Activated CD8-positive, alpha-beta memory T cell treated with anti-CD3 and anti-CD28 coated beads for 36 hours (primary cell): ENCODE data around the gene TTC39A. TPM values are rescaled to one million over a fixed set of nuclear protein-coding genes. Genes with fewer than 3 reads are reported as not detected.
"Not testable (repeated sequence)": the region's sequence is repeated elsewhere in the genome, so short reads cannot be mapped to it uniquely, and the experiment has no call there.

Experiments used
- CTCF ChIA-PET: fragments of 350-600 bp; sonication (Branson Sonifier 250); formaldehyde crosslinking; loops from one replicate; lab custom pipeline; 2021; ENCODE audit warnings: antibody characterized with exemption; lab: Charles Lee
- POLR2A ChIA-PET: fragments of 350-600 bp; sonication (Branson Sonifier 250); formaldehyde crosslinking; loops from one replicate; lab custom pipeline; 2021; ENCODE audit warnings: antibody characterized with exemption; lab: Charles Lee
- total RNA-seq, 2 experiments: library from RNA; stranded (reverse); gene quantifications; one replicate each; pipeline ENCODE4 v1.2.3, GENCODE V29; 2021

TTC39A gene
- total RNA-seq, 2 experiments from 2014 or later = 0.21 TPM; not detected in 1

- POLR2A ChIA-PET = no interaction called here
- CTCF ChIA-PET = no interaction called here
These were observed 12.3 kb upstream of the TTC39A start for GRCh38 chr1:51342591-51343206.

GRCh38 chr1:51341876-51342496 lies 11.6 kb upstream of the TTC39A start:
- CTCF ChIA-PET = no interaction called here
- POLR2A ChIA-PET = no interaction called here

DNA sequence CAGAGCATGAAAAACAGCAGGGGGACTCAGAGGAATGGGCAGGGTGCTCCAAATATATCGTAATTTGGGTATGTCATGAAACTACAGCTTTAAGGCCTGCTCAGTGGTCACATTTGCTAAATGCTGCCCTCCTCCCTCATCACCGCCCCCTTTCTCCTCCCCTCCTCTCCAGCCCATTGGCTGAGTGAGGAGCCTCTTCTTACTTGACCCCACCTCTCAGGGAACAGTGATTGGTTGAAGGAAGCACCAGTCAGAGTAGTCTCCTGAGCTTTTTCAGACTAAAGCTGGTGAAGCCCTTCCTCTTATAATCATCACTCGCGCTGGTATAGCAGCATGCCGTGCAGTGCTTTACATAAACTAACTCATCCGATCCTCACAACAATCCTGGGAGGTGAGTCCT lies 10.0 kb upstream of the TTC39A start:
- ChIA-PET CTCF (interaction anchor here (0.7 kb wide), 1 partner anchor 13 kb away, joined by 3 read pairs; no protein-coding TSS in a partner anchor), POLR2A (no interaction called here)

DNA sequence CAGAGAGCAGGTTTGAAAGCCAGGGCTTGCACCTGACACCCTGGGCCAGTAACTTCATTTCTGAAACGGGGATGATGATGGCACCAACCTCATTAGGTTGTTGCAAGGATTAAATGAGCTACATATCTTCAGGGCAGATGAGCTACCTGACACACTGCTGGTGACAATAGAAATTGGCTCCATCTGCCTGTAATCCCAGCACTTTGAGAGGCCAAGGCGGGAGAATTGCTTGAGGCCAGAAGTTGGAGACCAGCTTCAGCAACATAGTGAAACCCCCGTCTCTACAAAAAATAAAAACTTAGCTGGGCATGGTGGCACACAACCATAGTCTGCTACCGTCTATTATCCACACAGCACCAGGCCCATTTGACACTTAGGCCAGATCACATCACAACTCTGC lies 6.3 kb upstream of the TTC39A start:
- ChIA-PET CTCF (no interaction called here), POLR2A (no interaction called here)

DNA sequence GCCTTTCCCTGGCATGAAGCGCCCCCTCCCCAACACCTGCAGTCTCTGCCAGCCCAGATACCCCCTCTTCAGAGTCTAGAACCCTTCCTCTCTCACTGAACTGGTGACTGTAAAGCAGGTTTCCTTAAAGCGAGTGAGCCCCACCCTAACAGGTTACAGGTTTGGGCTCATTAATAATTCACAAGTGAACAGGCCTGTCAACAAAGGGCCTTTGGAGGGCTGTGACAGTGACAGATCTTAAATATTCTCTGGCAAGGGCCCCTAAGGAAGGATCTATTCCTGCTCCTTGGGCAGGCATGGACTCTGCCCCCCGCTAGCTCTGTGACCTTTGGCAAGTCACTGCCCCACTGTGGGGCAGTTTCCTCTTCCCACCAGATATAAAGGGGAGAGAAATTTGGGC lies 5.6 kb upstream of the TTC39A start:
- ChIA-PET CTCF (no interaction called here), POLR2A (no interaction called here)

- POLR2A ChIA-PET = no interaction called here
- CTCF ChIA-PET = interaction anchor here (0.7 to 1.2 kb wide), 2 partner anchors 14 to 91 kb away, joined by 3 read pairs; no protein-coding TSS in a partner anchor
These were observed 1.1 kb upstream of the TTC39A start for GRCh38 chr1:51331206-51332100.

GRCh38 chr1:51329443-51330325 lies 678 bp downstream of the TTC39A start:
- POLR2A ChIA-PET = no interaction called here

GRCh38 chr1:51328926-51329325 lies 1.4 kb downstream of the TTC39A start:
- POLR2A ChIA-PET = no interaction called here
- CTCF ChIA-PET = no interaction called here

More at GRCh38 chr1:51329443-51330325, 678 bp downstream of the TTC39A start:
- CTCF ChIA-PET = no interaction called here

DNA sequence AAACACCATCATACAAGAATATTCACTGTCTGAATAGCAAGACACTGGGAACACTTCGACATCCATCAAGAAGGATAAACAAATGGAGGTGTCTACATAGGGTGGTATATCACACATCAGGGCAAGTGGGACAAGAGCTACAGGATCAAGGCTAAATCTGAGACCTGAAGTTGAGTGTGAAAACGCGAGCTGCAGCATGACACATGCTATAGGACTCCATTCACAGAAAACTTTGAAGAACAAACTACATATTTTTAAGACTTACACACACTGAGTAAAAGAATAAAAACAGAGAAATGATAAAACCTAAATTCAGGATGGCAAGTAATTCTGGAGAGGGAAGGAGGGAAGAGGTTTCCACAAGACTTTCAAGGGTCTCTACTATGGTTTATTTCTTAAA lies 2.1 kb downstream of the TTC39A start:
- ChIA-PET CTCF (no interaction called here), POLR2A (no interaction called here)

DNA sequence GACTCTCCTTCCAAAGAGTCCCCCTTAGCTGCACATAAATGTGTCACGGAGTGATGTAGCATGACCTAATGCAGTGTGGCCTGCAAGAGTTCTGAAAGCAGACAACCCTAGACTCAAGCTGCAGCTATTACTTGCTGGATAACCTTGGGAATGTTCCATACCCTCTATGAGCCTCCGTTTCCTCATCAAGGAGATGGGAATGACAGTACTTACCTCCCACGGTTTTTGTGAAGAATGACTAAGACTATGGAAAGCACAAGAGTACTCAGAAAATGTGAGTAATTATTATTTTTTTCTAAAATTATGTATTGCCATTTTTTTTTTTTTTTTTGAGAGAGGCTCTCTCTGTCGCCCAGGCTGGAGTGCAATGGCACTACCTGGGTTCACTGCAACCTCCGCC lies 3.0 kb downstream of the TTC39A start:
- POLR2A ChIA-PET = no interaction called here

GRCh38 chr1:51326839-51327238 lies 3.5 kb downstream of the TTC39A start:
- ChIA-PET CTCF (interaction anchor here (1.1 kb wide), 1 partner anchor 9 kb away, joined by 3 read pairs; no protein-coding TSS in a partner anchor), POLR2A (no interaction called here)

More for the DNA sequence above, 3.0 kb downstream of the TTC39A start:
- CTCF ChIA-PET = interaction anchor here (1.1 kb wide), 1 partner anchor 9 kb away, joined by 3 read pairs; no protein-coding TSS in a partner anchor

GRCh38 chr1:51325878-51326755 lies 4.2 kb downstream of the TTC39A start:
- ChIA-PET POLR2A (no interaction called here), CTCF (interaction anchor here (1.1 kb wide), 1 partner anchor 8 kb away, joined by 3 read pairs; no protein-coding TSS in a partner anchor)

GRCh38 chr1:51325391-51325790 lies 5.0 kb downstream of the TTC39A start:
- ChIA-PET CTCF (no interaction called here), POLR2A (no interaction called here)

DNA sequence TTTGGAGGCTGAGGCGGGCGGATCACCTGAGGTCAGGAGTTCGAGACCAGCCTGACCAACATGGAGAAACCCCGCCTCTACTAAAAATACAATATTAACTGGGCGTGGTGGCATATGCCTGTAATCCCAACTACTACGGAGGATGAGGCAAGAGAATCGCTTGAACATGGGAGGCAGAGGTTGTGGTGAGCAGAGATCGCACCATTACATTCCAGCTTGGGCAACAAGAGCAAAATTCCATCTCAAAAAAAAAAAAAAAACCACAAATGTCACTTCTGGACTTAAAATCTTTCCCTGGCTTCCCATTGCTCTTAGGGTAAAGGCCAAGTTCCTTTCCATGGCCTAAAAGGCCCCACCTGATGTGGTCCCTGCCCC lies 5.4 kb downstream of the TTC39A start:
- POLR2A ChIA-PET, CTCF ChIA-PET: not testable (repeated sequence)

- ChIA-PET CTCF (no interaction called here), POLR2A (no interaction called here)
These were observed 5.9 kb downstream of the TTC39A start for GRCh38 chr1:51324251-51325010.

GRCh38 chr1:51323778-51324177 lies 6.6 kb downstream of the TTC39A start:
- CTCF ChIA-PET = no interaction called here
- POLR2A ChIA-PET = no interaction called here

DNA sequence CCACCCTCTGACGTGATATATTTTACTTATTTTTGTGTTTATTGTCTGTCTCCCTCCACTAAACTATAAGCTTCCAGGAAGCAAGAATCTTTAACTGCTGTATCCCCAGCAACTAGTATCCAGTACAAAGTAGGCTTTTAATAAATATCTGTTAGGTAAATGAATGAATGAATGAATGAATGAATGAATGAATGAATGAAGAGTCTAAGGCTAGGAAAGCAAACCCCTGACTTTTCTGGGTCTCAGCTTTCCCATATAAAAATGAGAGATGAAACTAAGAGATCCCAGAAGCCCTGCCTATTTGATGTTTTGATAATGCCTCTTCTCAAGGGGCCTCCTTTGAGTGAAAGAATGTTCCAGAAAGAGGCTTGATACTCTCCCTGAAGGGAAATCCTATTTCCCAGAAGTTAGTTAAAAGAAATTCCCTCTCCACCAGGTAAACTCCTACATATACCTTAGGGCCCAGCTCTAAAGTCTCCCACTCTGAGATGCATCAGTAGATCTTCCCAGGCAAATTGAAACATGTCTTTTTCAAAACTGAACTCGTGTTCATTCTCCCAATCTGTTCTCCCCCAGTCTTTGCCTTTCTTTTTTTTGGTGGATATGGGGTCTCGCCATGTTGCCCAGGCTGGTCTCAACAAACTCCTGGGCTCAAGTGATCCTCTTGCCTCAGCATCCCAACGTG lies 7.8 kb downstream of the TTC39A start:
- CTCF ChIA-PET = no interaction called here

More for the DNA sequence above, 7.8 kb downstream of the TTC39A start:
- POLR2A ChIA-PET = no interaction called here
